H1 (cell line): ENCODE data around the gene HSFX2. TPM values are rescaled to one million over a fixed set of nuclear protein-coding genes. Genes with fewer than 3 reads are reported as not detected.
"Not testable (repeated sequence)": the region's sequence is repeated elsewhere in the genome, so short reads cannot be mapped to it uniquely, and the experiment has no call there.

ENCODE experiments used
- CTCF ChIA-PET: fragments of 300-600 bp; sonication (Branson Sonifier 250); formaldehyde crosslinking; loops from one replicate; lab custom pipeline; 2021; ENCODE audit not compliant: partially characterized antibody; lab: Charles Lee
- POLR2A ChIA-PET: fragments of 300-600 bp; sonication (Branson Sonifier 250); formaldehyde crosslinking; loops from one replicate; lab custom pipeline; 2021; ENCODE audit warnings: inconsistent platforms; ENCODE audit not compliant: partially characterized antibody; lab: Charles Lee
- DNase-seq, 2 experiments: peaks; one replicate each; pipeline versions ENCODE4 v3.0.0 to v3.0.0-alpha.2; 2010 to 2022; ENCODE audit warnings: low spot score in 2 of 2, low read depth in 1 of 2, mixed read lengths in 1 of 2
- FAIRE-seq: peaks from 2 replicates; lab custom pipeline; 2011; peaks lifted over from hg19 to GRCh38; lab: Jason Lieb, UNC
- H2AFZ ChIP-seq: 2 replicates; pipeline ENCODE4 v1.8.1; 2012; ENCODE audit warnings: low read length, inconsistent platforms
- H2AK5ac ChIP-seq: 2 replicates; pipeline ENCODE4 v1.6.1; 2013; ENCODE audit warnings: low read depth, low read length
- H2BK120ac ChIP-seq: replicated peaks from 2 replicates; pipeline ENCODE3; 2013; ENCODE audit warnings: low read depth, low read length, inconsistent platforms
- H2BK12ac ChIP-seq: 2 replicates; pipeline ENCODE4 v1.6.1; 2013; ENCODE audit warnings: low read depth, low read length
- H2BK15ac ChIP-seq: 2 replicates; pipeline ENCODE4 v1.6.1; 2013; ENCODE audit warnings: low read length
- H2BK20ac ChIP-seq: 2 replicates; pipeline ENCODE4 v1.6.1; 2013; ENCODE audit warnings: low read length
- H2BK5ac ChIP-seq: 2 replicates; pipeline ENCODE4 v1.6.1; 2013; ENCODE audit warnings: low read depth, low read length
- H3K14ac ChIP-seq: 2 replicates; pipeline ENCODE4 v1.6.1; 2013; ENCODE audit warnings: inconsistent platforms; ENCODE audit not compliant: insufficient read length
- H3K18ac ChIP-seq: 2 replicates; pipeline ENCODE4 v1.6.1; 2013; ENCODE audit warnings: low read length; ENCODE audit errors: extremely low read depth
- H3K23ac ChIP-seq: 2 replicates; pipeline ENCODE4 v1.6.1; 2013; ENCODE audit warnings: inconsistent platforms; ENCODE audit not compliant: insufficient read length
- H3K23me2 ChIP-seq: 2 replicates; pipeline ENCODE4 v1.6.1; 2013; ENCODE audit warnings: low read depth, low read length
- H3K27ac ChIP-seq: 2 replicates; pipeline ENCODE4 v1.6.1; 2011; ENCODE audit warnings: low read depth, low read length, inconsistent platforms
- H3K27me3 ChIP-seq, 4 experiments: replicated peaks in 1 of 4; 1 replicate in 1 of 4; 2 replicates in 3 of 4; pipeline versions ENCODE4 v1.6.1 to v1.8.1; 2011 to 2013; ENCODE audit warnings: low read length in 3 of 4, mild to moderate bottlenecking in 3 of 4, inconsistent platforms in 2 of 4, mixed read lengths in 2 of 4, moderate library complexity in 1 of 4; ENCODE audit not compliant: control insufficient read depth in 3 of 4, insufficient read depth in 3 of 4; ENCODE audit errors: extremely low read depth in 1 of 4
- H3K36me3 ChIP-seq, 4 experiments: 2 replicates each; pipeline versions ENCODE4 v1.6.1 to v1.8.1; 2011 to 2013; ENCODE audit warnings: mild to moderate bottlenecking in 4 of 4, low read length in 3 of 4, moderate library complexity in 2 of 4, control low read depth in 1 of 4, inconsistent platforms in 1 of 4; ENCODE audit not compliant: insufficient read depth in 4 of 4, control insufficient read depth in 2 of 4
- H3K4ac ChIP-seq: replicated peaks from 2 replicates; pipeline ENCODE3; 2013; ENCODE audit warnings: low read length, low read depth, mixed read lengths, inconsistent platforms; ENCODE audit not compliant: insufficient read length
- H3K4me1 ChIP-seq, 4 experiments: replicated peaks in 1 of 4; 1 replicate in 1 of 4; 2 replicates in 3 of 4; pipeline versions ENCODE4 v1.6.1 to v1.8.1; 2011 to 2013; ENCODE audit warnings: low read length in 3 of 4, inconsistent platforms in 2 of 4, mixed read lengths in 1 of 4; ENCODE audit not compliant: insufficient read depth in 4 of 4, control insufficient read depth in 3 of 4
- H3K4me2 ChIP-seq, 2 experiments: 2 replicates each; pipeline versions ENCODE4 v1.6.1 to v1.8.1; 2011 to 2013; ENCODE audit warnings: low read depth in 2 of 2, low read length in 2 of 2, control low read depth in 1 of 2, inconsistent platforms in 1 of 2, mild to moderate bottlenecking in 1 of 2; ENCODE audit not compliant: insufficient read depth in 1 of 2
- H3K4me3 ChIP-seq, 4 experiments: fragments of 200-600, 300-600 bp in 1 of 4; sonication (generic), shearing (Covaris generic), sonication (Bioruptor Twin) in 1 of 4; 2 replicates each; pipeline versions ENCODE4 v1.5.1 to v1.8.1; 2011 to 2016; ENCODE audit warnings: low read length in 4 of 4, low read depth in 3 of 4, control low read depth in 2 of 4, inconsistent platforms in 2 of 4, mild to moderate bottlenecking in 2 of 4, mixed read lengths in 1 of 4, moderate library complexity in 1 of 4; ENCODE audit not compliant: insufficient read depth in 2 of 4; ENCODE audit errors: extremely low read depth in 1 of 4
- H3K56ac ChIP-seq: replicated peaks from 2 replicates; pipeline ENCODE3; 2013; ENCODE audit warnings: low read depth, mild to moderate bottlenecking, mixed read lengths, low read length, inconsistent platforms; ENCODE audit not compliant: insufficient read length
- H3K79me1 ChIP-seq: 2 replicates; pipeline ENCODE4 v1.6.1; 2013; ENCODE audit warnings: low read depth, low read length, control low read depth
- H3K79me2 ChIP-seq, 2 experiments: 2 replicates each; pipeline versions ENCODE4 v1.6.1 to v1.8.1; 2012 to 2013; ENCODE audit warnings: low read length in 2 of 2, mild to moderate bottlenecking in 2 of 2, inconsistent platforms in 1 of 2; ENCODE audit not compliant: insufficient read depth in 2 of 2, control insufficient read depth in 1 of 2
- H3K9ac ChIP-seq, 4 experiments: replicated peaks in 1 of 4; 1 replicate in 1 of 4; 2 replicates in 3 of 4; pipeline versions ENCODE4 v1.6.1 to v1.8.1; 2011 to 2013; ENCODE audit warnings: low read depth in 3 of 4, low read length in 3 of 4, control low read depth in 2 of 4, mild to moderate bottlenecking in 2 of 4, moderate library complexity in 2 of 4, inconsistent platforms in 1 of 4; ENCODE audit errors: extremely low read depth in 1 of 4
- H3K9me3 ChIP-seq, 2 experiments: 2 replicates each; pipeline versions ENCODE4 v1.6.1 to v1.8.1; 2012 to 2013; ENCODE audit warnings: mild to moderate bottlenecking in 2 of 2, moderate library complexity in 2 of 2, control low read depth in 1 of 2, inconsistent platforms in 1 of 2, low read depth in 1 of 2, low read length in 1 of 2, mixed read lengths in 1 of 2; ENCODE audit not compliant: insufficient read depth in 2 of 2
- H4K20me1 ChIP-seq, 2 experiments: replicated peaks in 1 of 2; 2 replicates each; pipeline versions ENCODE3 to v1.8.1; 2011 to 2013; ENCODE audit warnings: inconsistent platforms in 2 of 2, low read length in 2 of 2, mild to moderate bottlenecking in 1 of 2; ENCODE audit not compliant: insufficient read depth in 2 of 2, control insufficient read depth in 1 of 2
- H4K5ac ChIP-seq: 2 replicates; pipeline ENCODE4 v1.6.1; 2013; ENCODE audit warnings: low read length, low read depth, mixed read lengths, inconsistent platforms; ENCODE audit not compliant: insufficient read length
- H4K8ac ChIP-seq: 2 replicates; pipeline ENCODE4 v1.8.0; 2013; ENCODE audit warnings: mild to moderate bottlenecking, moderate library complexity, low read length, inconsistent platforms; ENCODE audit not compliant: insufficient read depth; ENCODE audit errors: extremely low read depth
- H4K91ac ChIP-seq: replicated peaks from 2 replicates; pipeline ENCODE3; 2013; ENCODE audit warnings: low read length, mixed read lengths, inconsistent platforms; ENCODE audit not compliant: insufficient read length
- WGBS, 2 experiments: shearing (Covaris generic) in 1 of 2; methylation state at CpG; one replicate each; pipeline versions ENCODE4 v1.1.6 to v1.1.7; 2013 to 2015; ENCODE audit warnings: low lambda C conversion rate in 2 of 2, mixed read lengths in 2 of 2, inconsistent platforms in 1 of 2, low coverage in 1 of 2, missing lambda C conversion rate in 1 of 2; ENCODE audit not compliant: insufficient replicate concordance in 2 of 2, insufficient coverage in 1 of 2, insufficient read length in 1 of 2; ENCODE audit errors: extremely low coverage in 1 of 2, missing lambda C conversion rate in 1 of 2; 5-methylcytosine and 5-hydroxymethylcytosine counted together
- polyA plus RNA-seq, 7 experiments: library from polyadenylated mRNA; depleted of rRNA in 3 of 7; stranded (reverse) in 5 of 7; unstranded in 2 of 7; fragments of >200 nt in 5 of 7; fragments of 200-250 nt in 2 of 7; gene quantifications; 1 replicate in 5 of 7; 2 replicates in 1 of 7; 4 replicates in 1 of 7; pipeline versions ENCODE4 v1.2.1 to v1.2.3, GENCODE V29; 2011 to 2013; ENCODE audit warnings: missing spikeins in 2 of 7, mixed read lengths in 2 of 7
- total RNA-seq: library from RNA; stranded (reverse); fragmentation: NEBNext Ultra II Directional; extraction: Animal tissue kit (Norgen Biotek cat#: 25700); gene quantifications from 2 replicates; pipeline ENCODE4 v1.2.1, GENCODE V29; 2021
- TF ChIP-seq, protein P1 (sequence below), 3 experiments: IDR thresholded peaks; 1 replicate in 2 of 3; 2 replicates in 1 of 3; pipeline versions ENCODE4 v1.5.1 to v1.6.1; 2011; ENCODE audit warnings: low read length in 3 of 3, mild to moderate bottlenecking in 3 of 3, inconsistent platforms in 2 of 3, low read depth in 1 of 3, moderate library complexity in 1 of 3; ENCODE audit not compliant: insufficient read depth in 1 of 3; ENCODE audit errors: control extremely low read depth in 1 of 3

Gene HSFX2
- total and polyA plus RNA-seq, 2 of the 8 experiments (the other 6 are each of a cell fraction or from before 2014, with no cell fraction given) = 0.17 TPM; not detected in 1

DNA sequence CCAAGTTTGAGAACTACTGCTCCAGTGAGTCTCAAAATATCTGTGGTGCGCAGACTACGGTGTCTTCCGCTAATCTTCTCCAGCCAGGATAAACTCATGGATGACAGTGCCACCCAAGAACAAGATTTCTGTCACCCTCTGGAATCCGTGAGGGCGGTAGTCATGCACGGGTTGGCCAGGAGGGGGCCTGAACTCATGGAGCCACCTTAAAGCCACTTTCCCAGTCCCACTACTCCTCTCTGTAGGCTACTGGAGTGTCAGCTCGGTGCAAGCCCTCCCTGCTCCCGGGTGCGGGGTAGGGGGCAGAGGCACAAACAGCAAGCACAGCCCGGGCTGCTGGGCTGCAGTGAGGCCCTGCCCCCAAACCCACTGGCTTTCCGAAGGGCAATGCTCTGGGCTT is 3.5 kb upstream of the HSFX2 start:
- H3K79me2 ChIP-seq, H3K4me1 ChIP-seq, POLR2A ChIA-PET, H4K5ac ChIP-seq, H3K14ac ChIP-seq, CTCF ChIA-PET, H3K9me3 ChIP-seq, H2BK15ac ChIP-seq, H3K18ac ChIP-seq, H3K27ac ChIP-seq, H3K23me2 ChIP-seq, H3K79me1 ChIP-seq, H3K4me3 ChIP-seq, H2AK5ac ChIP-seq, H2BK20ac ChIP-seq, H3K27me3 ChIP-seq, H4K8ac ChIP-seq, H3K9ac ChIP-seq, H2AFZ ChIP-seq, H3K36me3 ChIP-seq, H3K4me2 ChIP-seq, H4K91ac ChIP-seq, H4K20me1 ChIP-seq, H3K23ac ChIP-seq, H2BK120ac ChIP-seq, H3K4ac ChIP-seq, H2BK12ac ChIP-seq, H3K56ac ChIP-seq, H2BK5ac ChIP-seq: not testable (repeated sequence)
- TF ChIP-seq, protein P1, sequence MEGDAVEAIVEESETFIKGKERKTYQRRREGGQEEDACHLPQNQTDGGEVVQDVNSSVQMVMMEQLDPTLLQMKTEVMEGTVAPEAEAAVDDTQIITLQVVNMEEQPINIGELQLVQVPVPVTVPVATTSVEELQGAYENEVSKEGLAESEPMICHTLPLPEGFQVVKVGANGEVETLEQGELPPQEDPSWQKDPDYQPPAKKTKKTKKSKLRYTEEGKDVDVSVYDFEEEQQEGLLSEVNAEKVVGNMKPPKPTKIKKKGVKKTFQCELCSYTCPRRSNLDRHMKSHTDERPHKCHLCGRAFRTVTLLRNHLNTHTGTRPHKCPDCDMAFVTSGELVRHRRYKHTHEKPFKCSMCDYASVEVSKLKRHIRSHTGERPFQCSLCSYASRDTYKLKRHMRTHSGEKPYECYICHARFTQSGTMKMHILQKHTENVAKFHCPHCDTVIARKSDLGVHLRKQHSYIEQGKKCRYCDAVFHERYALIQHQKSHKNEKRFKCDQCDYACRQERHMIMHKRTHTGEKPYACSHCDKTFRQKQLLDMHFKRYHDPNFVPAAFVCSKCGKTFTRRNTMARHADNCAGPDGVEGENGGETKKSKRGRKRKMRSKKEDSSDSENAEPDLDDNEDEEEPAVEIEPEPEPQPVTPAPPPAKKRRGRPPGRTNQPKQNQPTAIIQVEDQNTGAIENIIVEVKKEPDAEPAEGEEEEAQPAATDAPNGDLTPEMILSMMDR (IDR thresholded peaks at IDR 0.05; ENCODE audit: control extremely low read depth in 1 of 3, insufficient read depth in 1 of 3, low read depth in 1 of 3, low read length in 3 of 3) = peak in 1 of 3 experiments; percentile 12; a peak in 1 of 4 replicates
- no CpG with 5 or more reads among the region's 11 CpGs for WGBS, 2 experiments
- peak; percentile 92 for FAIRE-seq
- peak in 1 of 2 experiments; percentile 54 for DNase-seq
